H7 (cell line): ENCODE data around the gene VMP1. TPM values are rescaled to one million over a fixed set of nuclear protein-coding genes. Genes with fewer than 3 reads are reported as not detected.
"Not testable (repeated sequence)": the region's sequence is repeated elsewhere in the genome, so short reads cannot be mapped to it uniquely, and the experiment has no call there.

Experiments used
- DNase-seq: peaks from one replicate; pipeline ENCODE4 v3.0.0; 2012
- H3K27me3 ChIP-seq: 2 replicates; pipeline ENCODE4 v1.6.0; 2011; ENCODE audit warnings: mild to moderate bottlenecking, low read length; ENCODE audit not compliant: control insufficient read depth, insufficient read depth
- H3K36me3 ChIP-seq: replicated peaks from 2 replicates; pipeline ENCODE4 v1.5.1; 2011; ENCODE audit warnings: low read length; ENCODE audit not compliant: control insufficient read depth, insufficient read depth
- H3K4me3 ChIP-seq: 2 replicates; pipeline ENCODE4 v1.5.1; 2011; ENCODE audit warnings: low read depth, mild to moderate bottlenecking, control low read depth, low read length, moderate library complexity; ENCODE audit not compliant: insufficient read depth
- total RNA-seq: library from RNA; depleted of rRNA; stranded (reverse); fragments of >200 nt; shearing (Covaris generic); gene quantifications from 2 replicates; pipeline ENCODE4 v1.2.3, GENCODE V29; 2014

VMP1 gene
- total RNA-seq, 1 experiment from 2014 or later: 64.2 TPM

DNA sequence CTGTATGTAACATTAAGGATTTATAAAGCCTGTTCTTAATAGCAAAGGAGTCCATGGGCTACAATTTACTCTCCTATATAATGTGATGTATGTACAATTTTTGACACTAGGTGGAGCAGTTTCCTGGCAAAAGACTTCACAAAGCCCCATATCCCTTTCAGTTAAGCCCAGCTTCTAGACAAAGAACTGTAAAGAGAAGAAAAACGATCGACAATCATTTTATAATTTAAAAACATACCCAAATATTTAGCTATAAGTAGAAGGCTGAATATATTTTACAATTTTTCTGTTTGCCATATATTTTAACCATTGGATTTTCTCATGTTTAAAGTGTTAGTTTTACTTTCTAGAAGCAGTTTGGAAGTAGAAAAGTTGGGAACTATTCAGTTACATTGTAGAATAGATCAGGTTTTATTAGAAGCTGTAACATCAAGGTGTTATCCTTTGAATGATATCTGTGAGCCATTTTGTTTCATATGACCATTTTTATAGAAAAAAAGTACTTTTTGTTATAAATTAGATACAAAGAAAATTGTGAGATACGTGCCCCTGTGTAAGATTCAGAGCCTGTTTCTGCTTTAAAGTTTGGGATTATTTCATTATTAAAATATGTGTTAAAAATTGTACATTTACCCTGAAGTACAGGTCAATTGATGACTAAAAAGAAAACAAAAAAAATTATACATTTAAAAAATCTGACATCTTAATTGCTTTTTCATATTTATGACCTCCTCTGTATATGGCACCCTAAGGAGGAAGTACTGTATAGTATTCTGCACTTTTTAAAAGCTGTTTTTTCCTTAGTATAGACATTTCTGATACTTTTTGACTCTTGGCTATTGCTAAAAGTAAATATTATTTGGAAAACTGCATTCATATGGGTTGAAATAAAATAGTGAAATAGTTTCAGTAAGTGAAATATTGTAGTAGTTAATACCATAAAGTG lies 46.3 kb downstream of the VMP1 start:
- H3K36me3 ChIP-seq: no peaks in the 10 kb centered on the region
- DNase-seq: peak; percentile 66

DNA sequence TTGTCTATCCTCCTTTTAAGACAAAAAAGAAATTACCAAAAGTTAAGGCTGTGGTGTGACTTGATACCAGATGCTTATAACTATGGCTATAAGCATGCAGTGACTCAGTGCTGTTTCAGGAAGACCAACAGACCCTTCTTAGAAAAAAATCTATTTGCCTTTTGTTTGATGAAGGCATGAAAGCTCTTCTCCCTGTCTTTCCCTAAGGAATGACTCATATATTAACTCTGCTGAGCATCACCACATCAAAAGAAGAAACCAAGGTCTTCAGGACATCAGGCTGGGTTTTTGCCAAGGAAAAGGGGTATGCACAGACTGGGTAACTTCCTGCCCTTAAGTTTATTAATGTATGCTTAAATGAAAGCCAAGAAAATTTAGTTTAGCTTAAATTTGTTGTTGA lies 47.1 kb downstream of the VMP1 start:
- no peaks in the 10 kb centered on the region for H3K36me3 ChIP-seq
- H3K27me3 ChIP-seq: no peaks in the 10 kb centered on the region
- DNase-seq: no peak
- H3K4me3 ChIP-seq: no peak overlapping the region

More for the DNA sequence above, 46.3 kb downstream of the VMP1 start:
- Histone ChIP-seq H3K27me3 (no peaks in the 10 kb centered on the region), H3K4me3 (no peak overlapping the region)

DNA sequence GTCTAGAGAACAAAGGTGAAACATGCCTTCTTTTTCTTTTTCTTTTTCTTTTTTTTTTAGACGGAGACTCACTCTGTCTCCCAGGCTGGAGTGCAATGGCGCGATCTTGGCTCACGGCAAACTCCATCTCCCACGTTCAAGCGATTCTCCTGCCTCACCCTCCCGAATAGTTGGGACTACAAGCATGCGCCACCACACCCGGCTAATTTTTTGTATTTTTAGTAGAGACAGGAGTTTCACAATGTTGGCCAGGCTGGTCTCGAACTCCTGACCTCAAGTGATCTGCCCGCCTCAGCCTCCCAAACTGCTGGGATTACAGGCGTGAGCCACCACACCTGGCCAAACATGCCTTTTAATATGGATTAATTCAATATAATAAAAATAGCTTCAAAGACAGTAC lies 47.6 kb downstream of the VMP1 start:
- DNase-seq, H3K4me3 ChIP-seq, H3K27me3 ChIP-seq, H3K36me3 ChIP-seq: not testable (repeated sequence)

DNA sequence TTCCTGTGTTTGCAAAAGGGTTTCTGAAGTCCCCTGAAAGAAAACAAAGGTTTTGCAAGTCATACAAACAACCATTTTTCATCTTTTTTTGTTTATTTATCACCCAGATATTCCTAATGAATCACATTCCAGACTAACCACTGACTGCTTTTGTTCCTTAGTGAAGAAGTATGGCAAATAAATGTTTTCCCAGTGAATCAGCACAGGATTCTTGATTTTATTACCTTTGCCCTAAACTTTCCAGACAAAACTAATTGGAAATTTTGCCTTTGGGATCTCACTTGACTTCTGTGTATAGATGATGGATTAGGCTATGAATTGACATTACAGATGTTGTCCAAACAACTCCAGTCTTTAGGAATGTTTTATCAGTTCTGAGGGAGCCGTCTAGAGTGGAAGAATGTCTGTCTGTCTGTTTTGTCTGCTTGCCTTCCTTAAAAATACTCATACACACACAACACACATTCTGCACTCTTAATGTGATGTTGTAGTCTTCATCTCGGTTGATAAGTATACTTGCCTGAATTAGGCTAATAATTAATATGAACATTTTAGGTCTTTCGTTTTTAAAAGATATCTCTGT lies 48.9 kb downstream of the VMP1 start:
- no peak for DNase-seq
- no peaks in the 10 kb centered on the region for H3K27me3 ChIP-seq

DNA sequence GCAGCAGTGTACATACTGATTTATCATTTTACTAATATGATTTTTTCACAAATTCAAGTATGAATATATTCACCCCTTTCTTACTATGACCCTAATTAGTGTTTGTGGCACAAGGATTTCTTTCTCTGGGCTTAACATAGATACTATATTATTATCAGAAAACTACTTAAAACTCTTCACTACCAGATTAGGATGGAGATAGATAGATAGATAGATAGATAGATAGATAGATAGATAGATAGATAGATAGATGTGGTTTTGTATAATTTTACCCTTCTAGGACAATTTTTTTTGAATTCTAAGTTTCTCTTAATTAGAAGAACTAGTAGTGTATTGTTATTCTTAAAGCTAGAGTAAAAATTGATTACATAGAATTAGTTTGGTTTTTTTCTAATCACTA lies 49.6 kb downstream of the VMP1 start:
- Histone ChIP-seq H3K36me3 (no peaks in the 10 kb centered on the region), H3K4me3 (no peak overlapping the region), H3K27me3 (no peaks in the 10 kb centered on the region)
- DNase-seq: no peak

More for the DNA sequence above, 48.9 kb downstream of the VMP1 start:
- no peak overlapping the region for H3K4me3 ChIP-seq
- H3K36me3 ChIP-seq: no peaks in the 10 kb centered on the region

DNA sequence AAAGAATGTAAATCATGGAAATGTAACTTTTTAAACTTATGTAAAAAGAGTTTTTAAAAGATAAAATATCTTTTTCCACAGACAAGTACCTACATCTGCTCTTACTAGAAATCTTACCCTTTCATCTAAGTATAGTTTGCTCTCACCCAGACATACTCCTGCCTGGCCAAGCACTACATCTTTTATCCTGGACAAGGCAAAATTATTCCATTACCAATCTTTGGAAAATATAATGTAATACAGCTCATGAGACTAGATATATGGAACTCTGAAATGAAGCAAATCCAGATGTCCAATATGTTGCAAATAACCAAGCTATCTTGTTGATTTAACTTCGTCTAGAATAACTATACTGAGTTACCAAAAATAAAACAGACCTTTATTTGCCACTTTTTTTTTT lies 50.0 kb downstream of the VMP1 start:
- H3K36me3 ChIP-seq: no peaks in the 10 kb centered on the region
- H3K4me3 ChIP-seq: no peak overlapping the region
- H3K27me3 ChIP-seq: no peaks in the 10 kb centered on the region
- no peak for DNase-seq

DNA sequence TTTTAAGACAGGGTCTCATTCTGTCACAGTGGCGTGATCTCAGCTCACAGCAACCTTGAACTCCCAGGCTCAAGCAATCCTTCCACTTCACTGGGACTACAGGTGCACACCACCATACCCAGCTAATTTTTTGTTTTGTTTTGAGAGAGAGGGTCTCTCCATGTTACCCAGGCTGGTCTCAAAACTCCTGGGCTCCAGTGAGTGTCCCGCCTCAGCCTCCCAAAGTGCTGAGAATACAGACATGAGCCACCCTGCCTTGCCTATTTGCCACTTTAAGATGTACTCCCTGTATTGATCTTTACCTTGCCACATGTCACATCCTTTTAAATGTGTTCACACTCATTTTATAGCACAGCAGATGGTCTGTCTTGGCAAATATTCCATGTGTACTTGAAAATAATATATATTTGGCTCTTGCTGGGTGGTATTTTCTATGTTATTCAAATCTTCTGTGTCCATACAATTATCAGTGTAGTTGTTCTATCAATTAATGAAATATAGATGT lies 50.5 kb downstream of the VMP1 start:
- Histone ChIP-seq H3K4me3 (no peak overlapping the region), H3K27me3 (no peaks in the 10 kb centered on the region), H3K36me3 (no peaks in the 10 kb centered on the region)

DNA sequence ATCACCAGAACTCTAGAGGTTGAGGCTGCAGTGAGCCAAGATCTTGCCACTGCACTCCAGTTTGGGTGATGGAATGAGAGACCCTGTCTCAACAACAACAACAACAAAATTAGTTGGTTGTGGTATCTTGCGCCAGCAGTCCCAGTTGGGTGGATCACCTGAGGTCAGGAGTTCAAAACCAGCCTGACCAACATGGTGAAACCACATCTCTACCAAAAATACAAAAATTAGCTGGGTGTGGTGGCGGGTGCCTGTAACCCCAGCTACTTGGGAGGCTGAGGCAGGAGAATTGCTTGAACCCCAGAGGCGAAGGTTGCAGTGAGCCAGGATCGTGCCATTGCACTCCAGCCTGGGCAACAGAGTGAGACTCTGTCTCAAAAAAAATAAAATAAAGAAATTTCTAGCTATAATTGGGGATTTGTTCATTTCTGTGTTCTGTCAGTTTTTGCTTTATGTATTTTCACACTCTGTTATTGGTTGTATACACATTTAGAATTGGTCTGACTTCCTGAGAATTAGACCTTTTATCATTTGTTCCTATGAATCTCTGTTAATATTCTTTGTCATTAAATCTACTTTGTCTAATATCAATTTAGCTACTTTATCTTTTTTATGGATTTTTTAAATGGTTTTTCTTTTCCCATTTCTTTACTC lies 51.7 kb downstream of the VMP1 start:
- not testable (repeated sequence) for DNase-seq, H3K27me3 ChIP-seq, H3K4me3 ChIP-seq, H3K36me3 ChIP-seq

More for the DNA sequence above, 50.5 kb downstream of the VMP1 start:
- no peak for DNase-seq

DNA sequence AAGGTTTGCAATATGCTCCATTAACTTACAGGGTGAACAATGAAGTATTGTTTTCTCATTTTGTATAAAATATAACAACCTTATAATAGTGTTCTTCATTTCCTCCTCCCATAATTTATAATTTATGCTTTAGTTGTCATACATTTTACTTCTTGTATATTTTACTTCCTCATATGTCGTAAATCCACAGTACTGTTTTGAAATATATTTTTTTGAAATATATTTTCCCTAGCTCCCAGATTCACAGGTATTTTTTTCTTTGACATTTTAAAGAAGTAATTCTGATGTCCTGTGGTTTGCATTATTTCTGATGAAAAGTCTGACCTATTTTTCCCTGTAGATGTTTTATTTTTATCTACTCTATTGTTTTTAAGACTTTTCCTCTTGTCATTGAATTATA lies 52.7 kb downstream of the VMP1 start:
- DNase-seq: no peak
- no peaks in the 10 kb centered on the region for H3K36me3 ChIP-seq
- H3K27me3 ChIP-seq: no peaks in the 10 kb centered on the region
- H3K4me3 ChIP-seq: no peak overlapping the region

DNA sequence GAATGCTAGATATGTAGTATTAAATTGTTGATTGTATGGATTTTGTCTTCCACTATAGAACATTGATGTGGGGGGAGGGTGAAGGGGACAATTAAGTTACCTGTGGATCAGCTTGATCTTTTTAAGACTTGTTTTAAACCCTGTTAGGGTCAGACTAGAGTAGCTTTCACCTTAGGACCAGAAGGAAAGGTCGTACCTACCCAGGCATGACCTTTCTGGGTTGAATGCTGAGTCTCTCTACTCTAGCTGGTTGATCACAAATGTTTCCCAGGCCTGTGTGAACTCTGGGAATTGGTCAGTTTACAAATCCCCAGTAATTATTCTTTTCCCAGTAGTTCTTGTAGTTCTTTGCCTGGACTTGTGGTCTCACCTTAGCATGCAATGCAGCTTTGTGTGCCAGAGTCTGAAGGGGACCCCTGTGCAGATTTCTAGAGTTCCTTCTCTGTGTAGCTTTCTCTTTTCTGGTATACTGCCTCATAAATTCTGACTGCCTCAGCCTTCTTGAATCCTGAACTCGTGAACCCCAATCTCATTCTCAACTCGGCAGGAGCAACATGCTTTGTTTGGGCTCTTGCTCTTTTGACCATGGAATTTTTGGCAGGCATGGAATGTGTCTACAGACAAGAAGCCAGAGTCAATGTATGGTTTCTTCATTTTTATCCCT lies 54.1 kb downstream of the VMP1 start:
- Histone ChIP-seq H3K36me3 (no peaks in the 10 kb centered on the region), H3K4me3 (no peak overlapping the region), H3K27me3 (no peaks in the 10 kb centered on the region)
- no peak for DNase-seq

DNA sequence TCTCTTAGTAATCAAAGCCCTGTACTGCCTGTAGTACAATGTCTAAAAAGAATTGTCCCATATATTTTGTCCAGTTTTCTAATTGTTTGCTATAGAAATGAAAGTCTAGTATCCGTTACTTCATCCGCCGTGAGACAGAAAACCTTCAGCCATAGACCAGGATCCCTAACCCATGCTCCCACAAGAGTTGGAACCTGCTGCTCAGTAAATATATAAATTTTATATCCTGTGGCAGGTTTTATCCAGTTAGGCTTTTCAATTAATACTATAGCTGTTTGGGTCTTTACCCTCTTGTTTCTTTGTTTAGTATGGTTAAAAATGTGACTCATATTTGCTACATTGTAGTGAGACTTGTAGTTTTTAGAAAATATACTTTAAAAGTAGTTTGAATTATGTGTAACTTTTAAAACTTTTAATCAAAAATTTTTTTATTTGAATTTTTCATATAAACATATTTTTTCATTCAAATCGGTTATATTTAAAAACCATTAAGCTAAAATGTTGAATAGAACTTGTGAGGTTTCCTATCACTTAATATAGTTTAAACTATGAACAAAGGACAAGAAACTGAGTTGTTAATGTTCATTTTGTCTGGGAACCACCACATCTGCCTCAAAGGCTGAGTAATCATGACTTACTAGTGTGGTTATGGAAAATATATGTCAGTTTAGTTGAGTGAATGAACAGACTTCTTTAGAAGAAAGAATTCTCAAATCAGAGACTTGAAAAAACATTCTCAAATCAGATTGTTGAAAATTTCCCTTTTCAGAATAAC lies 54.8 kb downstream of the VMP1 start:
- Histone ChIP-seq H3K27me3 (no peaks in the 10 kb centered on the region), H3K36me3 (no peaks in the 10 kb centered on the region), H3K4me3 (no peak overlapping the region)
- DNase-seq: no peak

DNA sequence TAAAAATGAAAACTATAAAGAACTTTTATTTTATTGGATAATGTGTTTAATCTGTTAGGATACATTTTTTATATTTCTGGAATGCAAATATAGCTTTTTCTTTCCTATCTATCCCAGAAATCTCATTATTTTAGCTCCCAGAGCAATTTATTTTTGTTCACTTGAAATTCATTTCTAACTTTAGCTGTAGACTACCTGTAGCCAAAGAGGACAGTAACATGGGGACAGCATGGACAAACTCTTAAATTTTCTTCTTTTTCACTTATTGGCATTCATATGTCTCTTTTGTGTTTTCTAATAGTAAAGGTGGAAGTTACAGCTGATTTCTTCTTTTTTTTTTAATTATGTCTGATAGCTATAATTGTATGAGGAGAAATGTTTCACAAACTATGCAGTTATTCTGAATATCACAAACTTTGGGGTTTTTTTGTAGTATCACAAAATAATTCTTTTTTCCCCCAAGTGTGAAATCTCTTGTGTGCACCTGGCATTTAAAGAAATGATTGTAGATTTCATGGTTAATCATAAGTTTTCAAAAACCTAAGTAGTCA lies 55.4 kb downstream of the VMP1 start:
- no peaks in the 10 kb centered on the region for H3K27me3 ChIP-seq
- no peaks in the 10 kb centered on the region for H3K36me3 ChIP-seq
- H3K4me3 ChIP-seq: no peak overlapping the region
- DNase-seq: no peak

DNA sequence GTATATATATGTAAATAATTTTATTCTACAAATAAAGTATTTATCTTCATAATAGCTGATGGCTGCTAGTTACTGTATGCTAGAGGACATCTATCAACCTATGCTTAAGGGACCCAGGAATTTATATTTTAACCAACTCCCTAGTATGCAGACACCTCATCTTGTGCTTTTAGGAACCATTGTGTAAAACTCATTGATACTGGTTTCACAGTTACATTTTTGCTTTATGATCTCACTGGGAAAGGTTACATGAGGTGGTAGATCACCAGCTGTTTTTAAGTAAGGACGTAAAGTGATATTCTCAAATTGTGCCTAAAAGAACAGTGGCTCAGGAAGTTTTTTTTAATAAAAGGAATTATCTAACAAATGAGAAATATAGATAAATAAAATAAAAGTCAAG lies 56.4 kb downstream of the VMP1 start:
- no peak overlapping the region for H3K4me3 ChIP-seq
- no peaks in the 10 kb centered on the region for H3K36me3 ChIP-seq
- no peaks in the 10 kb centered on the region for H3K27me3 ChIP-seq
- no peak for DNase-seq
